Fibroblast of skin of abdomen (primary cell): ENCODE measurements around the gene TEKTIP1.
A peak's percentile ranks its signal among the peaks of the same experiment; 100 is the strongest.
"Not testable (repeated sequence)": the region's sequence is repeated elsewhere in the genome, so short reads cannot be mapped to it uniquely, and the experiment has no call there.

ENCODE experiments used
- DNase-seq: peaks from one replicate; pipeline ENCODE4 v3.0.0-alpha.2; 2013

TEKTIP1 gene

DNA sequence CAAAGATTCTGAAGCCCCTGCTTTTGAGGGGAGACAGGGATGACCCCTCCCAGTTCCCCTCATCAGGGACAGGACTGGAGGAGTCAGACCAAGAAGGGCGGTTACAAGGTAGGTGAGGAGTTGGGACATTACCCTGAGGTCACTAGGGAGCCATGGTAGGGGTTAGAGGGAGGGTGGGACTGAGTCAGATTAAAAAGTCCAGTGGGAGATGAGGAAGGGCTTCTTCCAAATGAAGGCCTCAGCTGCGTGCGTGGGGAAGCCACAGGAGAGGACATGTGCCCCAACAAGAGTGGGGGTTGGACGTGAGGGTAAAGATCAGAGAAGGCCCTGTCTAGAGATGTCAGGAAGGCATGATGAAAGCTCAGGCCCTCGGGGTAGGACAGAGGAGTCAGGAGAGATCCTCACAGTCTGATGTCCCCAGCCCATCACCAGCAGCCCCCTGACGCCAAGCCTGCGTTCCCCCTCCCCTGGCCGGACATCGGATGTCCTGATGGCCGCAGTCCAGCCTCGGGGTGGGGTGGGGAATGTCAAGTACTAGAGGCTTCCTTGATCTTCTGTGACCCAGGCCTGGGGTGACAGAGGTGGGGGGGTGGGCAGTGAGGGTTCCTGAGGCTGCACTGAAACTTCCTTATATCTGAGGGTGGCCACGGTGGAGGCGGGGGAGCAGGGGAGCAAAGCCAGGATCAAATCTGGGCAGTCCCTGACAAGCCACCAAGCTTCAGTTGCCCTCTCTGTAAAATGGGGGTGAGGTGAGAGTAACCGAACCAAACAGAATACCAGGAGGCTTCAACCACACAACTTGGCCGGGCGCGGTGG, 24.9 kb downstream of the TEKTIP1 start:
- no peak for DNase-seq

DNA sequence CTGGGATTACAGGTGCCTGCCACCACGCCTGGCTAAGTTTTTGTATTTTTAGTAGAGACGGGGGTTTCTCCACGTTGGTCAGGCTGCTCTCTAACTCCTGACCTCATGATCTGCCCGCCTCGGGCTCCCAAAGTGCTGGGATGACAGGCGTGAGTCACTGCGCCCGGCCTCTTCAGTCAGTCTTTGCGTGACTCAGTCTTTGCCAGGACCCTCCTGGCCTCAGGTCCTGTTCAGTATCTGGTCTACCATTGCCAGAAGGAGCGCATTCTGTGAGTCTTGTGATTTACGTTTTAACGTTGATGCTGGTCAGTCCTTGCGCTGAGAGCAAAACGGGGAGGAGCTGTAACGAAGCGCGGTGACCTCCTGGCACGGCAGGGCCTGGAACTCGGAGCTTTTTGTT, 26.2 kb downstream of the TEKTIP1 start:
- DNase-seq: no peak

- not testable (repeated sequence) for DNase-seq
Observed at GRCh38 chr19:3570042-3570441, 31.1 kb downstream of the TEKTIP1 start.

DNA sequence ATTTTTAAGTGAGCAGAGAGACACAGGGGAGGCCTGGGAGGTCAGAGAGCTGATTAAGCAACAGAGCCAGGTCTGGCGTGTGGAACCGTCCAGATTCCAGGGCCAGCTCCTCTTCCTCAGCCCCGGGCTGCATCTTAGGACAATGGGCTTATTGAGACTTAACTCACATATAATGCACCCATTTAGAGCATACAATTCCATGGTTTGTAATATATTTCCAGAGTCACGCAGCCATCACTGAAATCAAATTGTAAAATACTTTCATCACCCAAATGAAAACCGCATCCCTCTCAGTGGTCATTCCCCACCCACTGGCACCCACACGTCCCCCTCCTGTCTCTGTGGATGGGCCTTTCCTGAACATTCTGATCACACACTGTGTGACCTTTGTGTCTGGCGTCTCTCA, 31.6 kb downstream of the TEKTIP1 start:
- no peak for DNase-seq

DNA sequence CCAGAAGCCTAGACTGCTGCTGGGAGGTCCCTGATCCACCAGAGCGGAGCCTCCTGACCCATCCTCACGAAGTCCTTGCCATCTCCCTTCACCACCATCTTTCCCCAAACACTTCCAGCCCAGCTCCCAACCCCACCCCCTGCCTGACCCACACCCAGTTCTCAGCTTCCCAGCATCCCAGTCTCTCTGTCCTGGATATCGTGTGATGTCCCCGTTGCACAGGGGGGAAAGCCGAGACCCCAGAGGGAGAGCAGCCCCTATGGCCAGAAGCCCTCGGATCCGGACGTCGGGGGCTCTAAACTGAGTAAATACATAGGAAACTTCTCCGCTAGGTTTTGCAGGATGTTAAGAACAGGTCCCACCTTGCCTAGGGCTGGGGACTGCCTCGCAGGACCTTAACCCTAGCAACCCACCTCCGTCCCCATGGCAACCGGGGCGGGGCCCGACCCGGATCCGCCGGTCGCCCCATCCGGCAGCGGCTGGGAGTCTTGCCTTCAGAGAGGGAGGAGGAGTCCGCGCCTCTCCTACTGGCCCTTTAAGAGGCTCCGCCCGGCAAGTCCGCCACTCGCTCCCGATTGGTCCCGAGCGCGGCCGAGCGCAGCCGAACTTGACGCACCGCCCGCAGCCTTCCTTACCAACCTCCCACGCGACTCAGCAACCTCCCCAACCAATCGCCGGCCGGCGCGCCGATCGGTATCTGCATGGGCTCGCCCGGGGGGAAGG, 33.3 kb downstream of the TEKTIP1 start:
- peak; percentile 100 for DNase-seq

- DNase-seq: no peak
Observed at GRCh38 chr19:3572855-3573161, 33.8 kb downstream of the TEKTIP1 start, which contains the start of gene HMG20B. Gene HMG20B, plus strand, starts transcription at chr19:3572944. Its CDS starts 366 bp downstream, at chr19:3573310.

- DNase-seq: no peak
Observed at GRCh38 chr19:3573162-3573857, 34.3 kb downstream of the TEKTIP1 start.

GRCh38 chr19:3573858-3574637, 35.1 kb downstream of the TEKTIP1 start:
- peak; percentile 89 for DNase-seq

- no peak for DNase-seq
Observed at GRCh38 chr19:3575260-3575741, 36.3 kb downstream of the TEKTIP1 start.

DNA sequence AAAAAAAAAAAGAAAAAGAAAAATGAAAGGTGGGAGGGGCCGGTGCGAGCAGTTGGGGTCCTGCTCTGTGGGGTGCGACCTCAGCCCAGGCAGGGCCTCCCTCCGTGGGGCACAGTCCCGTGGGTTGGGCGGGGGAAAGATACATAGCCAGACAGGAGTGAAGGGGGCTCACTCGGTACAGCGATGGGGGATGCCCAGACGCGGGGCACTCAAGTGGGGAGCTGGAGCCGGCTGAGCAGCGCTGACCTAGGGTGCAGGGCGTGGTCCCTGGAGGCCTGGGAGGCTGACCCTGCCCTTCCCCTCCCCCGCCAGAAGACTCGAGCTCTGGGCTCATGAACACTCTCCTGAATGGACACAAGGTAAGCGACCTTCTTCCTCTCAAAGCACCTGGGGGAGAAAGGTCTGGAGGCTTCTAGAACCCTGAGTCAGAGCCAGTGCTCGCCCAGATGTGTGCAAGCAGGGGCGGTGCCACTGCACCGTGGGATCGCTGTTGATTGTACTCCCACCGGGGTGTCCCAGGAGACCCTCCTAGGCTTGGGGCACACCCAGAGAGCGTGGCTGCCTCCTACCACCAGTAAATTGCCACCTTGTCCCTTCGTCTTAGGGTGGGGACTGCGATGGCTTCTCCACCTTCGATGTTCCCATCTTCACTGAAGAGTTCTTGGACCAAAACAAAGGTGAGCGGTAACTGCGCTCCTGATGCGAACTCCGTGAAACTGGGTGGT, 37.1 kb downstream of the TEKTIP1 start:
- DNase-seq: no peak

GRCh38 chr19:3576696-3577443, 37.9 kb downstream of the TEKTIP1 start:
- peak; percentile 71 for DNase-seq

DNA sequence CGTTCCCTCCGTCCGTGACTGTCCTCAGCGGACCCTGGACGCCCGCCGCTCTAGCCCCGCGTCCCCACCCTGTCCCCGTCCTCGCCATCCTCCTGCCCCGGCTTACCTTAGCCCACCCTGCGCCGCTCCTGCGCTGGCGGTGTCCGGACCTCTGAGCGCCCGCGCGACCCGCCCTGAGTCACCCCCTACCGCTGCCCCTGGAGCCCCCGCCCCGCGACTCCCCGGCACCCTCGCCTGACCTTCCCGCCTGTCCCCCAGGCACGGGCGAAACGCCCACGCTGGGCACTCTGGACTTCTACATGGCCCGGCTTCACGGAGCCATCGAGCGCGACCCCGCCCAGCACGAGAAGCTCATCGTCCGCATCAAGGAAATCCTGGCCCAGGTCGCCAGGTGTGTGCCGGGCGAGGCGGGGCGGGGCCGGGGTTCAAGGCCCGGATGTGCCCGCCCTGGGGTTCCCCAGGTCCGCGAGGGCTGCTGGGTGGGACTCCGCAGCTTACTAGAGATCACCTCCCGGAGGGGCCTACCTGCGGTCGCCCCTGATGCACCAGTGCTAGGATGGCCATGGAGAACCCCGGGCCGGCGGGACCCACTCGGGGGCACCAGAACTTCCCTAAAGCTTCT, 38.9 kb downstream of the TEKTIP1 start:
- no peak for DNase-seq

GRCh38 chr19:3578390-3578789, 39.4 kb downstream of the TEKTIP1 start:
- DNase-seq: no peak

DNA sequence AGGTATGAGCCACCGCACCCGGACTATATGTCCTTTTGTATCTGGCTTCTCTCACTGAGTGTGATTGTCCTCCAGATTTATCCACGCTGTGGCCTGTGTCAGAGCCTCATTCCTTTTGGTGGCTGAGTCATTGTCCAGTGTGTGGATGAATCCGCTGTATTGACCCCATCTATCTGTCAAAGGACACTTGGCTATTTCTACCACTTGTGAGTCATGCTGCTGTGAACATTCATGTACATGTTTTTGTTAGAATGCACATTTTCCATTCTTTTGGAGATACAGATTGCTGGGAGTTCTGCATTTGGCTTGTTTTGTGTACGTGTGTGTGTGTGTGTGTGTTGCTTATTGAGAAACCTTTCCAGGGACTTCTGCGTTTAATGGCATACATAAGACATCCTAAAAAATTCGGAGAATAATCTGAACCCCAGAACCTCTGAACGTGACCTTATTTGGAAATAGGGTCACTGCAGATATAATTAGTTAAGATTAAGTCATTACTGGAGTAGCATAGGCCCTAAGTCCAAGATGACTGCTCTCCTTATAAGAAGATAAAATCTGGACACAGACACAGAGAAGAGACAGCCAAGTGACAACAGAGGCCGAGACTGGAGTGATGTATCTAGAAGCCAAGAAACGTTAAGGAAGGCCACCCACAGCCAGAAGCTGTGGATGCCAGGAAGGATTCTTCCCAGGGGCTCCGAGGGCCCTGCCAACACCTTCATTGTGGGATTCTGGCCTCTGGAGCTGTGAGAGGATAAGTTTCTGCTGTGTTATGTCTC, 41.4 kb downstream of the TEKTIP1 start:
- peak; percentile 86 for DNase-seq

DNA sequence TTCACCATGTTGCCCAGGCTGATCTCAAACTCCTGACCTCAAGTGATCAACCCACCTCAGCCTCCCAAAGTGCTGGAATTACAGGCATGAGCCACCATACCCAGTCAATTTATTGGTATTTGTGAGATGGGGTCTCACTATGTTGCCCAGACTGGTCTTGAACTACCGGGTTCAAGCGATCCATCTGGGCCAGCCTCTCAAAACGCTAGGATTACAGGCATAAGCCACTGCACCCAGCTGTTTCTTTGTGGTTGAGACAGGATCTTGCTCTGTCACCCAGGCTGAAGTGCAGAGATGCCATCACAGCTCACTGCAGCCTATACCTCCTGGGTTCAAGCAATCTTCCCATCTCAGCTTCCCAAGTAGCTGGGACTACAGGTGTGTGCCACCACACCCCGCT, 42.8 kb downstream of the TEKTIP1 start:
- DNase-seq: not testable (repeated sequence)

- DNase-seq: not testable (repeated sequence)
Observed at GRCh38 chr19:3584036-3584802, 45.2 kb downstream of the TEKTIP1 start.

DNA sequence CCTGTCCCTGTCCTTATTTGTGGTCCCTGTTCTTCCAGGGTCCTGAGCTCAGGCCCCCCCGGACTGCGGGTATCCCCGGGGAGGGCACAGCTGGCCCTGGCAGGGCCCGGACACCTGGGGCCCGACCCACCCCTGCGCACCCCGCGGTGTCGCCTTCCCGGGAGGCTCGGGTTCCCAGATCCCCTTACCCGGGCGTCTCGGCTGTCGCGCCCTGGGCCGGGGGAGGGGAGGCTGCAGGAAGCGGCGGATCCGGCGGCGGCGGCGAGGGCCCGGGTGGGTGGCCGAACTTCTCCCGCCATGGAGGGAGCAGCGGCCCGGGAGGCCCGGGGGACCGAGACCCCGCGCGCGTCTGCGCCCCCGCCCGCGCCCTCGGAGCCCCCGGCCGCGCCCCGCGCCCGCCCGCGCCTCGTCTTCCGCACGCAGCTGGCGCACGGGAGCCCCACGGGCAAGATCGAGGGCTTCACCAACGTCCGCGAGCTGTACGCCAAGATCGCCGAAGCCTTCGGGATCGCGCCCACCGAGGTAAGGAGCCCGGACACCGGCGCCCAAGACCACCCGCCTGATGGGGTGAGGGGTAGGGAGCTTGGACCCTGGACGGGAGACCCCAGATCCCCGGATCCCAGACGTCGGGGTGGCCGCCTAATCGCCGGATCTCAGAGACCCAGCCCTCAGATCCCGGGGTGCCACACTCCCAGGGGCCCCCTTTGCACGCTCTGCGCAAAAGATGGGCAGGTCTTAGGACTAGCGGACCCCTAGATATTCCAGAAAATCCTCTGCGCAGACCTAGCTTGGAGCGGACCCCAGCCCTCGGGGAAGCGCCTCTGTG, 46.5 kb downstream of the TEKTIP1 start, which contains the start of gene GIPC3:
TSS of gene GIPC3 (plus strand) at position 178 of the 826 bp plus-strand sequence. CDS start at position 298, 120 bp downstream.
- no peak for DNase-seq
